HG03280 (cell line): ENCODE measurements around the gene HES4.
"Not testable (repeated sequence)": the region's sequence is repeated elsewhere in the genome, so short reads cannot be mapped to it uniquely, and the experiment has no call there.

Experiments used
- ATAC-seq: cut with Tn5 transposase; IDR thresholded peaks from one replicate; pipeline ENCODE4 v1.9.1; 2021; ENCODE audit warnings: mild to moderate bottlenecking, moderate library complexity; ENCODE audit not compliant: unreplicated experiment

The HES4 gene

DNA sequence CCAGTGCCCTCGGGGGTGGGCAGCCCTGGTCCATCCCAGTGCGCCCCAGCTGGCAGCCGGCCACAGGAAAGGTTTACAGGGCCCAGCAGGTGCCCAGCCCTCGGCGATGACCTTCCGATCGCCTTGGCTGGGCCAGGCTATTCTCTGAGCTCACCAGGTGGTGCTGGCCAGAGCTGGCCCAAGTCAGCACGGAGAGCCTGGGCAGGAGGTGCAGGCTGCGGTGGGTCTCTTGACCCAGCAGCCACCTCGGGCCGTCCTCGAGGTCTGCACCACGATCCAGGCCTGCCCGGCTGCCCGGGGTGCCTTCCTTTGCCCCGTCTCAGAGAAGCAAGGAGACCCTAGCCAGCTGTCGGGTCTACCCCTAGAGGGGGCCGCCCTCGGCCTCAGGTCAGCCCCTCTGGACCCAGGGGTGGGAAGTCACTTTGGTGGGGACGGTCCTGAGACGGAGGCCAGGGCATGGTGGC is 18.4 kb downstream of the HES4 start:
- ATAC-seq, result no peak

DNA sequence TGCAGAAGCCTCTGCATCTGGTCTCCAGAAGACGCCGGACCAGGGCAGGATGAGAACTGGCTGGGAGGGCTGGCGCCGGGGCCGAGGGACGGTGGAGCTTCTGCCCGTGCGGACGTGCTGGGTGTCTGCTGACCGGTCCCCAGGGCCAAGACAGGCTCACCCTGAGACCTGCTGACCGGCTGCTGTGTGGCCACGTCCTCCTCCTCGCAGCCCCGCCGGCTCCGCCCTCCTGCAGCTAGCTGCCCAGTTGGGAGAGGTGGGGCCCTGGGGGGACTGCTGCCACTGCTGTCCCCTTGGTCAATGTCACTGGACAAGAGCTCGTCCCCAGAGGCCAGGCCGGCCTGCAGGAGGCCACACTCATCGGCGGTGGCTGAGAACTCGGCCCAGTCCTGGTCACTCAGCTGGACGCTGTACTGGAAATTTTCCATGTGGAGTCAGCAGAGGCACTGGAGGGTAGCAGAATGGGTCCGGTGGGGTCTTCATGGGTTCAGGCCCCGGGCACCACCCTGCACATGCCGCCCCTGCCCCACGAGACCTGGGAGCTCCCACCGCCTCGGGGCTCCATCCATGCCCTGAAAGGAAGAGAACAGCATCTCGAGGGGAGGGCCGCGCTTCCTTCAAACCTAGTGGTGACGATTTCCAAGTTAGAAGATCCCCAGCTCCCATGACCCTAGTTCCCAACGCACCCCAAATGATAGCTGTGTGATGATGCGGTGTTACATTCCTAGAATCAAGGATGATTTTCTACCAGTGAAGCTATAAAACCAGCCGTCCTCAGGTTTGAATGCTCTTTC is 19.1 kb downstream of the HES4 start:
- no peak for ATAC-seq

DNA sequence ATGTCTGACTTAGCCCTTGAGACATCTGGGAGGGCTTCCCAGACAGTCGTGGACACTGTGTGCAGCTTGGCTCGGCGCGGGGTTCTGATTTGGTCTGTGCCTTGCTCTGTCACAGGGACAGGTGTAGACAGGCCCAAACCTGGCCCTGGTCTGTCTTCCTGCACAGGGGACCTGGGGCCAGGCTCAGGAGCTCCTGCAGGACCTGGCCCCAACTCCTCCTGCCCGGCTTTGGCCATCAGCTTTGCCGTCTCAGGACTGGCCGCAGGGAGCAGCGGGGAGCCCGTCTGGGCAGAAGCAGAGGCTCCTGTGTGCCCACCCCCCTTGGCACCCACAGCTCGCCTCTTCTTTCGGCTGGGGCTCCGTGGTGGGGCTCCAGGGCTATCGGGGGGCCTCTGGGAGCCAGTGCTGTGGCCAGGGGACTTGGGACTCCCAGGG is 19.7 kb downstream of the HES4 start:
- ATAC-seq, result no peak

GRCh38 chr1:979744-980072 is 20.2 kb downstream of the HES4 start:
- ATAC-seq, result no peak

DNA sequence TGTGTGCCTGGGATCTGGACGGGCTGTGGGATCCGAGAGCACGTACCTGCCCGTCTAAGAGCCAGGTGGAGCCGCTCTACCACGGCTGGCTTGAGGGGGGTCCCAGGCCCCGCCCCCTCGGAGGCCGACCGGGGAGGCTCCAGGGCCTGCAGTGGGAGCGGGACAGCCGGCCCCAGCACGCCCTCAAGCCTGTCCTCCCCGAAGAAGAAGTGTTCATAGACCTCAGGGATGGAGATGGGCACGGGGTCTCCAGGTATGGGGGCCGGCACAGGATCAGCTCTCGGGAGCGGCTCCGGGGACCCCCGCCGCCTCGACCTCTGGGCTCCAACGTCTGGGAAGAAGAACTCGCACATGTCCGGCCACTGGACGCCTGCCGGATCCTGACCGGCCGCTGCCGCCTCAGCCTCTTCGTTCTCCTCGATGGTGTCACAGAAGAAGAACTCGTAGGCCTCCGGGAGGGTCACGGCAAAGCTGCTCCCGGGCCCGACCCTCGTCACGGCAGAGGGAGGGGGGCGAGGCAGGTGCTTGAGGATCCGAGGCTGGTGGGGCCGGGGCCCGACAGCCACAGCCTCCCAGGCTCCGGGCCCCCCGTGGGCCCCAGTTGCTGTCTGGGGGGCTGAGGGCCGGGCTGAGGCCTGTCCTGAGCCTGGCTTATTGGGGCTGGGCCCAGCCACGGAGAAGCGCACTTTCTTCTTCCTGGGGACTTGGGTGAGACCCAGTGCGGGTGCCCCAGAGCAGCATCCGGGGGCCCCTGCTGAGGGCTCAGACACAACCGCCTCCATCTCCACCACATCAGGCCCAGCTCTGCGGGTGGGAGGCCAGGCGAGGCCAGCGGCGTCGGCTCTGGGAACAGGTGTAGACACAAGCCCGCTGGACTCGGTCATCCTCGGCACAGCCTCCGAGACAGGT is 20.8 kb downstream of the HES4 start:
- no peak for ATAC-seq

- no peak for ATAC-seq
Measured at GRCh38 chr1:978069-978834, 21.6 kb downstream of the HES4 start.

GRCh38 chr1:976791-977190 is 23.1 kb downstream of the HES4 start:
- ATAC-seq, result not testable (repeated sequence)

DNA sequence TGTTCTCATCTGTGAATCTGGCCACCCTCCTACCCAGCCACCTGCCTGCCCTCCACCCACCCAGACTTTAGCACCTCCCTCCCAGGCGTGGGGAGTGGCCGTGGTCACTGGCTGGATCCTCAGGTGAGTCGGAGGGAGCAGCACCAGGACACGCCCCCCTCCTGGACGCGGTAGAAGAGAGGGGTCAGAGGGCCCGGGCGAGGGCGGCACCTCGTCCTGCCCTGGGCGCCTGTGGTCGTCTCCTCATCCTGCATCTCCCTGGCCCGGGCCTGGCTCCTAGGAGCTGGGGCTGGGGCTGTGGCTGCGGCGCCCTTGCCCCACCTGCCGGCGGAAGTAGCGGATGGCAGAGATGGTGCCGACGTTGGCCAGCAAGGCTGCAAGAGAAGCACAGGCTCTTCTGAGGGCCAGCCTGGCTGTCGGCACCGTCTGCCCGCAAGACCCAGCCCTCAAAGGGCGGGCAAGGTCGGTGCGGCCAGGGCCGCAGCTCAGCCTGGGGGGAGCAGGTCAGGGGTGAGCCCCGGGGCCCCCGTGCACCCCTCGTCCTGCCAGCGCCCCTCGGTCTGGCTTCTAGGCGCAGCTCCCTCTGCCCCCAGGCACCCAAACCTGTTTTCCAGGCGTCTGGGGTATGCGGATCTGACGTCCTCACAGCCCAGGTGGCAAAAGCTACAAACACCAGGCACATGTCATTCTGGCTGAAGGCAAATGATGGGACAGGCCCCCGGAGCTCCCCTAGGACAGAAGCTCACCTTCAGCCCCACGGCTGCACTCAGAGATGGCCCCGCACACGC is 23.8 kb downstream of the HES4 start:
- ATAC-seq, result no peak

DNA sequence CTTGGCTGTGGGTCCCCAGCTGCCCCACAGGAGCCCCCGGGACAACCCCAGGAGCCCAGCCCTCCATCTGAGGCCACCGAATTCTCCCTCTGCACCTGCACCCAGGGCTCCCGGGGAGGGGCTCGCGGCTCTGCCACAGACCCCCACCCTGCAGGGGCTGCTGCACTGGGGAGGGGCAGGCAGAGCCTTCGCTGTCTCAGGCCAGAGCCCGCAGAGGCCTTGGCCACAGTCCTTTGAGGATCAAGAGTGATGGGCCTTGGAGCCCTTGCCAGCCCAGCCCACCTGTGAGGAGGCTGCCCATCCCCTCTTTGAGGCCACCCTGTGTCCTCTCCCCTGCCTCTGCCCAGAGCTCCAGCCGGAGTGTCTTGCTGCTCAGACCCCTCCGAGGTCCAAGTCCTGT is 24.5 kb downstream of the HES4 start:
- ATAC-seq, result no peak

- no peak for ATAC-seq
Measured at GRCh38 chr1:974687-975328, 25.1 kb downstream of the HES4 start.

DNA sequence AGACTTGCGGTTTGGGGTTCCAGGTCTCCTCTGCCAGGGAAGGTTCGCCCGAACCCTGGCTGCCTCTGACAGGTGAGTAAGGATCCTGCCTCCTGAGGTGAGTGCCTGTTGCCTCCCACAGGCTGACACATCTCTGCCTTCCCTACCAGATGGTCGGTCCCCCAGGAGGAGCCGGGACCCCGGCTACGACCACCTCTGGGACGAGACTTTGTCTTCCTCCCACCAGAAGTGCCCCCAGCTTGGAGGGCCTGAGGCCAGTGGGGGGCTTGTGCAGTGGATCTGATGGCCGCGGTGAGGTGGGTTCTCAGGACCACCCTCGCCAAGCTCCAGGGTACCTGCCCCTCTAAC is 25.6 kb downstream of the HES4 start:
- no peak for ATAC-seq

DNA sequence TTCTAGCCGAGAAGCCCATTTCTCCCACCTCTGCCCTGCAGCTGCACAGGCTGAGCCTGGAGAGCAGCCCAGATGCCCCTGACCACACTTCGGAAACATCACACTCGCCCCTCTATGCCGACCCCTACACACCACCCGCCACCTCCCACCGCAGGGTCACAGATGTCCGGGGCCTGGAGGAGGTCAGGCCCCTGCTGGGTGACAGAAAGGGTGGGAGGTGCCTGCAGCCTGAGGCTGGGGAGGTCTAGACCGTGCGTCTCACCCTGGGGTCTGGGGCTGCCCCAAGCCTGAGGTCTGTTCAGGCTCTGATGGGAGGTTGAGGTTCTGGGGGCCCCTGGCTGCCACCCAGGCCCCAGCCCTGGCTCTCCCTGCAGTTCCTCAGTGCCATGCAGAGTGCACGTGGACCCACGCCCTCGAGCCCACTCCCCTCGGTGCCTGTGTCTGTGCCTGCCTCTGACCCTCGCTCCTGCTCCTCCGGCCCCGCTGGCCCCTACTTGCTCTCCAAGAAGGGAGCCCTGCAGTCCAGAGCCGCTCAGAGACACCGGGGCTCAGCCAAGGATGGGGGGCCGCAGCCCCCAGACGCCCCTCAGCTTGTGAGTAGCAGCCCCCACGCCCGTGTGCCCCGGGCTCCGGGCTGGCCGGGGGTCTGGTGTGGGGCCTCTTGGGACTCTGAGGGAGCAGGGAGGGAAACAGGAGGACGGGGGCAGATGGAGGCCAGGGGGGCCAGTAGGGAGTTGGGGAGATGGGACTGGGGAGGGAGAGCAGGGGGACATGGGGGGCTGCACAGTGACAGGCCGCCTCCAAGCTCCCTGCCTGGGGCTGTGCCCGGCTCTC is 26.2 kb downstream of the HES4 start:
- ATAC-seq, result no peak

- no peak for ATAC-seq
Measured at GRCh38 chr1:972726-973458, 27.0 kb downstream of the HES4 start.

DNA sequence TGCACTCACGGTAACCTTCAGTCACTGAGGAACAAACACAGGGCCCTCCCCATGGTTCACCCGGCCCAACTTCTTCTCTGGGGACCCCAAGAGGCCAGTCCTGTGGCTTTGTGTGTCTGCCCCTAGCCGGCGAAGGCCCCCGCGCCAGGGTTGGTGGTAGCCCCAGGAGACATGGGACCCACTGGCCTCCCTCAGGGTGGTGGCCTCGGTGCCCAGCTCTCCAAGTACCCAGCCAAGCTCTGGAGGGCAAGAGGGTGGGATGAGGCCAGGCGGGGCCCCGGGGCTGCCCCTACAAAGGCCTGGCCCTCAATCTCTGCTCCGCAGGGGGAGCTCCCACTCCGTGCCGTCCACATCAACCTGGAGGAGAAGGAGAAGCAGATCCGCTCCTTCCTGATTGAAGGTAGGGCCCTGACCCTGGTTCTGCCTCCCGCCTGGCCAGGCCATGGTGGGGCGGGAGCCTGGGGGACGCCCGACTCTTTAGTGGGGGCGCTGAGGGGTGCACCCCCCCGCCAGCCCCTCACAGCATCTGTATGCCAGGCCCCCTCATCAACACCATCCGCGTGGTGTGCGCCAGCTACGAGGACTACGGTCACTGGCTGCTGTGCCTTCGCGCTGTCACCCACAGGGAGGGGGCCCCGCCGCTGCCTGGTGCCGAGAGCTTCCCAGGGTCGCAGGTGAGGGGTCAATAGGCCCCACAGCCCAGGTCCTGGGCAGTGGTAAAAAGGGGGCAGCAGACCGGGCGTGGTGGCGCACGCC is 28.0 kb downstream of the HES4 start:
- no peak for ATAC-seq

DNA sequence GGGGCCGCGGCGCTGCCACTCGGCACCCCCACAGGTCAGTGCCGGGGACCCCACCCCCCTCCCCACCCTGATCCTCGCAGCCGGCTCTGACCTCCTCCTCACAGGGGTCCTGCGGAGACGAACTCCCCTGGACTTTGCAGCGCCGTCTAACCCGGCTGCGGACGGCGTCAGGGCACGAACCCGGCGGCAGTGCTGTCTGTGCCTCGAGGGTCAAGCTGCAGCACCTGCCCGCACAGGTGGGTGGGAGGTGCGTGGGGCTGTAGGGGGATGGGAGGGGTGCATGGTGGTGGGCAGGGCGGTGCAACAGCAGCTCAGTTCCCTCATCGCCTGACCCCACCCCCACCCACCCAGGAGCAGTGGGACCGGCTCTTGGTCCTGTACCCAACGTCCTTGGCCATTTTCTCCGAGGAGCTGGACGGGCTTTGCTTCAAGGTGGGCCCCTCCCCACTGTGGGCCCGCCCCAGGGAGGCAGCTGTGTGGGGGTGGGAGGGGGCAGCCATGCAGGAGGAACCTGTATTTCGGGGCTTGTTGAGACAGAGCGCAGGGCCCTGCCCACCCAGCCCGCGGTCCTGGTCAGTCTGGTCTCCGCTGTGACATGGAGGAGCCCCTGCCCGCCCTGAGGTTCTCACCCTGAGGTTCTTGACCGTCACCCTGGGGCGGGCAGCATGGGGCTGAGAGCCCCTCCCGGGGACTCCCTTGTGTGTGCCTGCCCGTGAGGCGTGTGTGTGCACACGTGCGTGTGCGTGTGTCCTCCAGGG is 28.7 kb downstream of the HES4 start:
- no peak for ATAC-seq

GRCh38 chr1:970242-970972 is 29.5 kb downstream of the HES4 start:
- no peak for ATAC-seq
